ENCODE measurements around the gene KCNK2.
A peak's percentile ranks its signal among the peaks of the same experiment; 100 is the strongest.

KCNK2 gene

GRCh38 chr1:215095524-215095923 lies 13.0 kb downstream of the KCNK2 start:
- no peak for DNase-seq (ENCODE audit: low read depth)

- DNase-seq (ENCODE audit: low read depth), result no peak
These were observed 19.0 kb downstream of the KCNK2 start for GRCh38 chr1:215101511-215101910.

GRCh38 chr1:215104283-215104682 lies 21.7 kb downstream of the KCNK2 start:
- no peak for DNase-seq (ENCODE audit: low read depth)

GRCh38 chr1:215106067-215106466 lies 23.5 kb downstream of the KCNK2 start:
- DNase-seq (ENCODE audit: low read depth), result no peak

GRCh38 chr1:215109171-215109570 lies 26.6 kb downstream of the KCNK2 start:
- DNase-seq (ENCODE audit: low read depth), result no peak

- no peak for DNase-seq (ENCODE audit: low read depth)
These were observed 29.4 kb downstream of the KCNK2 start for GRCh38 chr1:215111916-215112315.

- DNase-seq (ENCODE audit: low read depth), result no peak
These were observed 31.2 kb downstream of the KCNK2 start for GRCh38 chr1:215113776-215114153.

GRCh38 chr1:215114154-215114933 lies 31.8 kb downstream of the KCNK2 start:
- peak; percentile 86 for DNase-seq (ENCODE audit: low read depth)

GRCh38 chr1:215115760-215116159 lies 33.2 kb downstream of the KCNK2 start:
- DNase-seq (ENCODE audit: low read depth), result no peak

- no peak for DNase-seq (ENCODE audit: low read depth)
These were observed 35.5 kb downstream of the KCNK2 start for GRCh38 chr1:215118081-215118480.

- DNase-seq (ENCODE audit: low read depth), result no peak
These were observed 36.5 kb downstream of the KCNK2 start for GRCh38 chr1:215119056-215119455.

- peak; percentile 50 for DNase-seq (ENCODE audit: low read depth)
These were observed 37.3 kb downstream of the KCNK2 start for GRCh38 chr1:215119719-215120365.

GRCh38 chr1:215128504-215128903 lies 46.0 kb downstream of the KCNK2 start:
- DNase-seq (ENCODE audit: low read depth), result no peak

GRCh38 chr1:215131291-215131690 lies 48.8 kb downstream of the KCNK2 start:
- no peak for DNase-seq (ENCODE audit: low read depth)

- peak; percentile 40 for DNase-seq (ENCODE audit: low read depth)
These were observed 49.6 kb downstream of the KCNK2 start for GRCh38 chr1:215132156-215132555.

- no peak for DNase-seq (ENCODE audit: low read depth)
These were observed 51.0 kb downstream of the KCNK2 start for GRCh38 chr1:215133532-215133931.

GRCh38 chr1:215137985-215138384 lies 55.4 kb downstream of the KCNK2 start:
- no peak for DNase-seq (ENCODE audit: low read depth)

- no peak for DNase-seq (ENCODE audit: low read depth)
These were observed 57.6 kb downstream of the KCNK2 start for GRCh38 chr1:215140135-215140534.

- no peak for DNase-seq (ENCODE audit: low read depth)
These were observed 58.9 kb downstream of the KCNK2 start for GRCh38 chr1:215141460-215141859.

- no peak for DNase-seq (ENCODE audit: low read depth)
These were observed 61.0 kb downstream of the KCNK2 start for GRCh38 chr1:215143497-215143896.

- DNase-seq (ENCODE audit: low read depth), result no peak
These were observed 63.9 kb downstream of the KCNK2 start for GRCh38 chr1:215146240-215146975.

- DNase-seq (ENCODE audit: low read depth), result no peak
These were observed 64.5 kb downstream of the KCNK2 start for GRCh38 chr1:215147024-215147423.

All from GM04503 (cell line).